Neural progenitor cell (in vitro differentiated cells): ENCODE results near the gene C16orf86. TPM values are rescaled to one million over a fixed set of nuclear protein-coding genes. Genes with fewer than 3 reads are reported as not detected.

Experiments
- DNase-seq: peaks from one replicate; pipeline ENCODE4 v3.0.0-alpha.2; 2016; ENCODE audit warnings: low spot score
- H2AFZ ChIP-seq: fragments of 200-600 bp; sonication (generic); replicated peaks from 2 replicates; pipeline ENCODE4 v1.6.1; 2016; ENCODE audit warnings: antibody characterized with exemption
- H3F3A ChIP-seq: fragments of 200-600 bp; sonication (generic); 2 replicates; pipeline ENCODE4 v1.6.1; 2016; ENCODE audit warnings: antibody characterized with exemption, low read depth
- H3K27ac ChIP-seq: fragments of 200-600 bp; sonication (generic); 2 replicates; pipeline ENCODE4 v1.5.1; 2016; ENCODE audit warnings: mild to moderate bottlenecking
- H3K27me3 ChIP-seq: fragments of 200-600 bp; sonication (generic); 2 replicates; pipeline ENCODE4 v1.6.1; 2016; ENCODE audit warnings: mild to moderate bottlenecking, moderate library complexity
- H3K36me3 ChIP-seq: fragments of 200-600 bp; sonication (generic); 2 replicates; pipeline ENCODE4 v1.5.1; 2016
- H3K4me1 ChIP-seq: fragments of 200-600 bp; sonication (generic); 2 replicates; pipeline ENCODE4 v1.6.1; 2016; ENCODE audit warnings: mixed run types
- H3K4me2 ChIP-seq: fragments of 200-600 bp; sonication (generic); 2 replicates; pipeline ENCODE4 v1.6.1; 2016
- H3K4me3 ChIP-seq: fragments of 200-600 bp; sonication (generic); 2 replicates; pipeline ENCODE4 v1.5.1; 2016
- H3K79me2 ChIP-seq: fragments of 200-600 bp; sonication (generic); 2 replicates; pipeline ENCODE4 v1.6.1; 2016; ENCODE audit warnings: low read depth
- H3K9ac ChIP-seq: fragments of 200-600 bp; sonication (generic); 2 replicates; pipeline ENCODE4 v1.6.1; 2016
- H3K9me3 ChIP-seq: fragments of 200-600 bp; sonication (generic); 2 replicates; pipeline ENCODE4 v1.5.1; 2016; ENCODE audit warnings: low read depth
- H4K20me1 ChIP-seq: fragments of 200-600 bp; sonication (generic); 2 replicates; pipeline ENCODE4 v1.6.1; 2016; ENCODE audit warnings: low read depth
- H3K27ac Mint-ChIP-seq: 3 replicates; pipeline ENCODE4 v1.8.0; 2021; ENCODE audit warnings: mixed read lengths
- H3K27me3 Mint-ChIP-seq: 2 replicates; pipeline ENCODE4 v1.8.0; 2022; ENCODE audit warnings: low read depth, mild to moderate bottlenecking, inconsistent platforms, moderate library complexity, mixed read lengths; ENCODE audit not compliant: insufficient read depth
- H3K36me3 Mint-ChIP-seq: 3 replicates; pipeline ENCODE4 v1.8.0; 2021; ENCODE audit warnings: mixed read lengths
- H3K4me1 Mint-ChIP-seq: 3 replicates; pipeline ENCODE4 v1.8.0; 2021; ENCODE audit warnings: mixed read lengths
- H3K4me3 Mint-ChIP-seq: 3 replicates; pipeline ENCODE4 v1.8.0; 2021; ENCODE audit warnings: mild to moderate bottlenecking, moderate library complexity, mixed read lengths
- H3K9me3 Mint-ChIP-seq: 3 replicates; pipeline ENCODE4 v1.8.0; 2020; ENCODE audit warnings: mixed read lengths
- CTCF ChIP-seq: fragments of 200-600 bp; sonication (generic); IDR thresholded peaks from 2 replicates; pipeline ENCODE4 v1.5.1; 2017; ENCODE audit warnings: antibody characterized with exemption, mild to moderate bottlenecking
- EZH2 ChIP-seq: fragments of 200-600 bp; sonication (generic); IDR thresholded peaks from 2 replicates; pipeline ENCODE4 v1.6.1; 2017; ENCODE audit warnings: antibody characterized with exemption, mild to moderate bottlenecking, moderate library complexity
- EZH2phosphoT487 ChIP-seq: fragments of 200-600 bp; sonication (generic); IDR thresholded peaks from 2 replicates; pipeline ENCODE4 v1.6.1; 2017; ENCODE audit warnings: antibody characterized with exemption
- total RNA-seq: library from RNA; depleted of rRNA; stranded (reverse); fragments of >200 nt; gene quantifications from 2 replicates; pipeline ENCODE4 v1.2.3, GENCODE V29; 2015; ENCODE audit warnings: low replicate concordance

C16orf86 gene
- total RNA-seq, 1 donor from 2014 or later: 0.24 TPM

GRCh38 chr16:67701420-67701819, 34.8 kb downstream of the C16orf86 start:
- H3K4me3 ChIP-seq: no peak overlapping the region
- H3K36me3 ChIP-seq: no peaks in the 10 kb centered on the region
- peaks cover 23% of the 10 kb centered on the region for H4K20me1 ChIP-seq
- Mint-ChIP-seq H3K4me1 (peaks cover 7% of the 10 kb centered on the region), H3K36me3 (peaks cover 12% of the 10 kb centered on the region), H3K27ac (no peak overlapping the region), H3K27me3 (peaks cover 2% of the 10 kb centered on the region), H3K4me3 (no peak overlapping the region), H3K9me3 (peaks cover 3% of the 10 kb centered on the region)
- H3K27ac ChIP-seq: no peak overlapping the region
- H3F3A ChIP-seq: no peaks in the 10 kb centered on the region
- DNase-seq: no peak
- TF ChIP-seq CTCF (no peak), EZH2phosphoT487 (no peak), EZH2 (no peak)
- peaks cover 60% of the 10 kb centered on the region for H3K79me2 ChIP-seq
- no peak overlapping the region for H3K4me2 ChIP-seq
- no peaks in the 10 kb centered on the region for H3K9me3 ChIP-seq
- H2AFZ ChIP-seq: no peak overlapping the region
- H3K27me3 ChIP-seq: no peaks in the 10 kb centered on the region
- no peak overlapping the region for H3K9ac ChIP-seq
- no peaks in the 10 kb centered on the region for H3K4me1 ChIP-seq

- Histone ChIP-seq H3K36me3 (no peaks in the 10 kb centered on the region), H3F3A (no peaks in the 10 kb centered on the region), H3K4me1 (no peaks in the 10 kb centered on the region), H2AFZ (no peak overlapping the region), H3K9me3 (no peaks in the 10 kb centered on the region), H4K20me1 (peaks cover 23% of the 10 kb centered on the region), H3K9ac (no peak overlapping the region), H3K79me2 (peaks cover 67% of the 10 kb centered on the region), H3K4me2 (no peak overlapping the region), H3K27ac (no peak overlapping the region), H3K27me3 (no peaks in the 10 kb centered on the region), H3K4me3 (no peak overlapping the region)
- peaks cover 7% of the 10 kb centered on the region for H3K4me1 Mint-ChIP-seq
- H3K27me3 Mint-ChIP-seq: no peaks in the 10 kb centered on the region
- H3K36me3 Mint-ChIP-seq: peaks cover 14% of the 10 kb centered on the region
- TF ChIP-seq CTCF (no peak), EZH2phosphoT487 (no peak)
- H3K9me3 Mint-ChIP-seq: peaks cover 3% of the 10 kb centered on the region
- H3K27ac Mint-ChIP-seq: no peak overlapping the region
- DNase-seq: no peak
- no peak overlapping the region for H3K4me3 Mint-ChIP-seq
These were observed 35.5 kb downstream of the C16orf86 start for GRCh38 chr16:67702130-67702529.

GRCh38 chr16:67703626-67704025, 37.0 kb downstream of the C16orf86 start:
- H3K9me3 ChIP-seq: no peaks in the 10 kb centered on the region
- no peaks in the 10 kb centered on the region for H3K27me3 ChIP-seq
- TF ChIP-seq EZH2: no peak
- no peak for TF ChIP-seq EZH2phosphoT487
- no peak for TF ChIP-seq CTCF
- no peak for DNase-seq
- Mint-ChIP-seq H3K27ac (no peak overlapping the region), H3K27me3 (no peaks in the 10 kb centered on the region), H3K36me3 (peaks cover 9% of the 10 kb centered on the region), H3K9me3 (peaks cover 2% of the 10 kb centered on the region), H3K4me3 (no peak overlapping the region), H3K4me1 (peaks cover 7% of the 10 kb centered on the region)
- H4K20me1 ChIP-seq: peaks cover 26% of the 10 kb centered on the region
- no peaks in the 10 kb centered on the region for H3F3A ChIP-seq
- no peaks in the 10 kb centered on the region for H3K36me3 ChIP-seq
- peaks cover 82% of the 10 kb centered on the region for H3K79me2 ChIP-seq
- no peaks in the 10 kb centered on the region for H3K4me1 ChIP-seq
- no peak overlapping the region for H2AFZ ChIP-seq
- H3K4me2 ChIP-seq: no peak overlapping the region
- no peak overlapping the region for H3K27ac ChIP-seq
- no peak overlapping the region for H3K9ac ChIP-seq
- no peak overlapping the region for H3K4me3 ChIP-seq
